Gastroesophageal sphincter (tissue), 4 donors: Measurements from ENCODE around the gene PEPD. TPM values are rescaled to one million over a fixed set of nuclear protein-coding genes. Genes with fewer than 3 reads are reported as not detected.

Experiments used
- ATAC-seq: fragments of 150-250 bp; one replicate; pipeline ENCODE4 v1.9.1; 2016; ENCODE audit warnings: mild to moderate bottlenecking, moderate library complexity
- H3K27ac ChIP-seq, 4 donors: fragments of 200-600 bp; sonication (generic) in 3 of 4; 1 replicate in 3 of 4; 2 replicates in 1 of 4; pipeline ENCODE4 v1.5.1; 2016 to 2019
- H3K27me3 ChIP-seq: fragments of 200-600 bp; sonication (generic); one replicate; pipeline ENCODE4 v1.5.1; 2019
- H3K36me3 ChIP-seq, 2 donors: fragments of 200-600 bp; sonication (generic); one replicate each; pipeline ENCODE4 v1.5.1; 2019; ENCODE audit warnings: control low read depth in 1 of 2
- H3K4me1 ChIP-seq, 3 donors: fragments of 200-600 bp; sonication (generic); 1 replicate in 2 of 3; 2 replicates in 1 of 3; pipeline ENCODE4 v1.5.1; 2016 to 2019; ENCODE audit warnings: control low read depth in 2 of 3
- H3K4me3 ChIP-seq, 2 donors: fragments of 200-600 bp; sonication (generic); one replicate each; pipeline ENCODE4 v1.5.1; 2019; ENCODE audit warnings: mild to moderate bottlenecking in 1 of 2, moderate library complexity in 1 of 2
- H3K9me3 ChIP-seq, 3 donors: fragments of 200-600 bp; sonication (generic); one replicate each; pipeline ENCODE4 v1.5.1; 2017 to 2019; ENCODE audit warnings: control low read depth in 2 of 3
- EP300 ChIP-seq: sonication (generic); formaldehyde crosslinking; IDR thresholded peaks from one replicate; pipeline ENCODE4 v1.6.1; 2017; ENCODE audit warnings: antibody characterized with exemption, mild to moderate bottlenecking
- POLR2A ChIP-seq, 2 donors: fragments of 450-650 bp; IDR thresholded peaks; one replicate each; pipeline ENCODE4 v1.6.1; 2017; ENCODE audit warnings: antibody characterized with exemption in 2 of 2, mild to moderate bottlenecking in 2 of 2, moderate library complexity in 1 of 2
- POLR2AphosphoS5 ChIP-seq: sonication (generic); formaldehyde crosslinking; IDR thresholded peaks from one replicate; pipeline ENCODE4 v1.6.1; 2017; ENCODE audit warnings: antibody characterized with exemption
- WGBS, 2 donors: methylation state at CpG; one replicate each; pipeline ENCODE4 v1.1.5; 2018; ENCODE audit warnings: low coverage in 1 of 2; 5-methylcytosine and 5-hydroxymethylcytosine counted together
- total RNA-seq, 4 donors: library from RNA; depleted of rRNA; stranded (reverse); fragments of >200 nt; gene quantifications; one replicate each; pipeline ENCODE4 v1.1.0, GENCODE V29; 2016
- TF ChIP-seq, protein P1 (sequence below), 4 experiments: fragments of 200-600 bp in 2 of 4; fragments of 450-650 bp in 2 of 4; sonication (generic) in 1 of 4; IDR thresholded peaks; one replicate each; pipeline ENCODE4 v1.5.1; 2017 to 2019; ENCODE audit warnings: antibody characterized with exemption in 4 of 4, mild to moderate bottlenecking in 2 of 4, moderate library complexity in 2 of 4

Gene PEPD
- total RNA-seq, 4 donors from 2014 or later, result 61.3 to 77.7 (median 69.6) TPM

DNA sequence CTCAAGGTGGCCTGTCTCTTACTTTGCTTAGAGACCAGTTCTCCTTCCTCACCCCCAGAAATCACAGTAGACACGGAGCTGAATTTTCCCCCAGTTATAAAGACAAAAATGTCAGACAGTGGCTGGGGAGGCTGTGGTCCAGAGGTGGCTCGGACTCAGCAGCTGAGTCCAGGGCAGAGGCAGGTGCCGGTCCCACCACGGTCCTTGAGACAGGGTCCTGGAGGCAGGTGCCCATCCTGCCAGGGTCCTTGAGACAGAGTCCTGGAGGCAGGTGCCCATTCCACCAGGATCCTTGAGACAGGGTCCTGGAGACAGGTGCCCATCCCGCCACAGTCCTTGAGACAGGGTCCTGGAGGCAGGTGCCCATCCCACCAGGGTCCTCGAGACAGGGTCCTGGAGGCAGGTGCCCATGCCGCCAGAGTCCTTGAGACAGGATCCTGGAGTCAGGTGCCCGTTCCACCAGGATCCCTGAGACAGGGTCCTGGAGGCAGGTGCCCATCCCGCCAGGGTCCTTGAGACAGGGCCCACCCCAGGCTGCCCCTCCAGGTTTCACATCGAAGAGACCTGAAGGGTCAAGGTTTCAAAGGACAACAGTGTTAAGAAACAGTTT, 23.1 kb downstream of the PEPD start:
- Histone ChIP-seq H3K36me3 (peaks cover 0 to 87% of the 10 kb centered on the region in 2 donors), H3K27me3 (no peaks in the 10 kb centered on the region), H3K4me3 (no peak overlapping the region), H3K27ac (no peak overlapping the region), H3K9me3 (no peaks in the 10 kb centered on the region), H3K4me1 (no peaks in the 10 kb centered on the region)
- no peak for ATAC-seq
- 100% methylated on average over 1 of the region's 10 CpGs; no CpG with 5 or more reads in 1 of the 2 donors for WGBS, 2 donors
- TF ChIP-seq, protein P1, sequence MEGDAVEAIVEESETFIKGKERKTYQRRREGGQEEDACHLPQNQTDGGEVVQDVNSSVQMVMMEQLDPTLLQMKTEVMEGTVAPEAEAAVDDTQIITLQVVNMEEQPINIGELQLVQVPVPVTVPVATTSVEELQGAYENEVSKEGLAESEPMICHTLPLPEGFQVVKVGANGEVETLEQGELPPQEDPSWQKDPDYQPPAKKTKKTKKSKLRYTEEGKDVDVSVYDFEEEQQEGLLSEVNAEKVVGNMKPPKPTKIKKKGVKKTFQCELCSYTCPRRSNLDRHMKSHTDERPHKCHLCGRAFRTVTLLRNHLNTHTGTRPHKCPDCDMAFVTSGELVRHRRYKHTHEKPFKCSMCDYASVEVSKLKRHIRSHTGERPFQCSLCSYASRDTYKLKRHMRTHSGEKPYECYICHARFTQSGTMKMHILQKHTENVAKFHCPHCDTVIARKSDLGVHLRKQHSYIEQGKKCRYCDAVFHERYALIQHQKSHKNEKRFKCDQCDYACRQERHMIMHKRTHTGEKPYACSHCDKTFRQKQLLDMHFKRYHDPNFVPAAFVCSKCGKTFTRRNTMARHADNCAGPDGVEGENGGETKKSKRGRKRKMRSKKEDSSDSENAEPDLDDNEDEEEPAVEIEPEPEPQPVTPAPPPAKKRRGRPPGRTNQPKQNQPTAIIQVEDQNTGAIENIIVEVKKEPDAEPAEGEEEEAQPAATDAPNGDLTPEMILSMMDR (IDR thresholded peaks at IDR 0.05), result no peak
- no peak for TF ChIP-seq POLR2AphosphoS5
- no peak for TF ChIP-seq EP300
- TF ChIP-seq POLR2A (IDR thresholded peaks at IDR 0.05), result no peak

DNA sequence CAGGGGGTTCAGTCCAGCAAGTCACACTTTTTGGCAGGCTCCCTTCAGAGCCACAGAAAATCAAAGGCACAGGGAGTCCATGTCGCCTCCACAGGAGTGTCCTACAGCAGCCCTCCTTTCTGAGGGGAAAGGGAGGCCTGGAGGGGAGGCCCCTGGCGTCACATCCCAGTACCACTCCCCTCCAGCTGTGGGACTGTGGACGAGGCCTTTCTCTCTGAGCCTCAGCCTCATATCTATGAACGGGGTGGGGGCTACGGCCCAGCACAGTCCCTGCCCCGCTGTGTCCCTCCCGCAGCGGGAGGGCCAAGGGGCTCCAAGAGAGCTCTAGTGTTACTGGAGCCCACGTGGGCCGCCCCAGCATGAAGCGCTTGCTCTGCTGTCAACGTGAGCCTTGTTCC, 23.8 kb downstream of the PEPD start:
- H3K27ac ChIP-seq, result no peak overlapping the region
- H3K9me3 ChIP-seq, result no peaks in the 10 kb centered on the region
- H3K4me1 ChIP-seq, result no peaks in the 10 kb centered on the region
- TF ChIP-seq EP300 (no peak), POLR2AphosphoS5 (no peak), POLR2A (IDR thresholded peaks at IDR 0.05) (no peak)
- TF ChIP-seq, protein P1 (IDR thresholded peaks at IDR 0.05), result no peak
- H3K36me3 ChIP-seq, result peaks cover 0 to 87% of the 10 kb centered on the region in 2 donors
- H3K27me3 ChIP-seq, result no peaks in the 10 kb centered on the region
- H3K4me3 ChIP-seq, result no peak overlapping the region
- no peak for ATAC-seq
- 100% methylated on average over 1 of the region's 12 CpGs; no CpG with 5 or more reads in 1 of the 2 donors for WGBS, 2 donors

DNA sequence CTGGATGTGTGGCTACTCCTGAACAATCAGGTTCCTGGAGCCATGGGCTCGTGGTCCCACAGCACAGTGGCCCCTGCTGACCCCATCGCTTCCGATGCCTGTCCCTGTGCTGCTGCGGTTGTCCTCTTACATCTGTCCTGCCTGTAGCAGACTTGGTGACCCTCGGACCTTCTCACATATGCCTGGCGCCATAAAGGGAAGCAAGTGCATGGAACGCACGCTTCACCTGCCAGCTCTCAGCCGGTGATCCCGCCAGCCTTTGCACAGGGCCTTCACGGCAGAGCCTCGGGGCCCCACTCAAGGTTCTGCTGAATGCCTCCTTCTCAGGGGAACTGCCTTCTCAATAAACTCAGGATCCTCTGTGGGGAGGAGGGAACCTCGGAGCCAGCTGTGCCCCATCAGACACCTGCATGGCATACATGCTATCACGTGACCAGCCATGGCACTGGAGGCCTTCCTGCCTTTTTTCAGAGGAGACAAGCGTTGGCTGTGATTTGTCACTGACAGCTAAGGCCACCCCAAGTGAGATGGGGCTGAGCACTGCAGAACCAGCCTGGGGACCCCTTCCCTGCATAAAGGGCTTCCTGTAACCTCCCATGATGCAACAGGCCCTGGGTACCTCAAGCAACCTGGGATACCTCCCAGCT, 24.3 kb downstream of the PEPD start:
- Histone ChIP-seq H3K36me3 (peaks cover 0 to 88% of the 10 kb centered on the region in 2 donors), H3K9me3 (no peaks in the 10 kb centered on the region), H3K27ac (no peak overlapping the region), H3K4me1 (no peaks in the 10 kb centered on the region), H3K27me3 (no peaks in the 10 kb centered on the region), H3K4me3 (no peak overlapping the region)
- no peak for ATAC-seq
- TF ChIP-seq POLR2A (IDR thresholded peaks at IDR 0.05), result no peak
- 77 to 80% methylated on average over 1 to 4 of the region's 15 CpGs for WGBS, 2 donors

DNA sequence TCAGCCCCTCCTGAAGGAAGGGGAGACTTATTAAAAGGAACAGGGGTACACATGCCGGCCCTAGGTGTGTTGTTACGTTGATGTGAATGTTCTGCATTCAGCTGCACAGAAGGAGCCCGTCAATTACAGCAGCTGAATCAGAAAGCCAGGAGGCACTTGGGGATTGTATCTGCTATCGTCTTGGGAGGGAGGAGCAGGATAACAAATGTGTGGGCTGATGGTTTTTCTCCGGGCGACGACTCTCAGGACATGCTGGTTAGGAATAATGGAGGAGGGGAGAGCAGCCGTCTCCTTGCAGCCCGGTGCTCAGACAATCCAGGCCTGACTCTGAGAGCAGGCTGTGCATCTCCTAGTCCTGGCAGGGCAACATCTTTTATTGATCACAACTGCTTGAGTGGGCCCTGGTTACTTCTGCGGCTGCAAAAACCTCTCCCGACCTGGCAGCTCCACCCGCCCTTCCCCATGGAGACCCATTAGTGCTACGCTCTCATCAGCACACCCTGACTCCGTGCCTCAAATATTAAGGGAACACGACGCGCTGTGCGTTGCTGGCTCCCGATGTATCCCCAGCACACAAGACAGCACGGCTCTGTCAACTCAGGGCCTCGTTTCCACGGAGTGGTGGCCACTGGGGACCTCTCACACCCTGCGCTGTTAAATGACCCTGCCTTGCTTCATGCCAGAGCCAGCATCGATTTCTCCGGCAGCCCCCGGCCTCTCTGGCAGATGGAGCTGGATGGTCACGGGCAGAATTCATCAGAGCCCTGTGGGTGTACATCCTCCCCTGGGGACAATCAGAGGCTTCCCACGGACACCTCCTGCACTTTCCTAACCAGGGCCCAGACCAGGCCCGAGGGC, 25.3 kb downstream of the PEPD start:
- no peaks in the 10 kb centered on the region for H3K27me3 ChIP-seq
- no peak overlapping the region for H3K27ac ChIP-seq
- H3K4me1 ChIP-seq, result no peaks in the 10 kb centered on the region
- H3K9me3 ChIP-seq, result no peaks in the 10 kb centered on the region
- H3K36me3 ChIP-seq, result peaks cover 0 to 82% of the 10 kb centered on the region in 2 donors
- no peak overlapping the region for H3K4me3 ChIP-seq
- 40 to 64% methylated on average over 1 to 7 of the region's 29 CpGs for WGBS, 2 donors
- no peak for TF ChIP-seq EP300
- no peak for TF ChIP-seq POLR2A (IDR thresholded peaks at IDR 0.05)
- no peak for TF ChIP-seq POLR2AphosphoS5
- TF ChIP-seq, protein P1 (IDR thresholded peaks at IDR 0.05), result no peak
- ATAC-seq, result no peak
